LNCaP clone FGC (cell line): ENCODE data around the gene ST7.

Experiments
- DNase-seq: peaks from one replicate; pipeline ENCODE4 v3.0.0-alpha.2; 2011; ENCODE audit warnings: low read depth
- H3K4me3 ChIP-seq: 2 replicates; pipeline ENCODE4 v1.5.1; 2011; ENCODE audit warnings: mild to moderate bottlenecking, low read depth, low read length, control low read depth
- CTCF ChIP-seq: IDR thresholded peaks from 2 replicates; pipeline ENCODE4 v1.5.1; 2012; ENCODE audit warnings: mild to moderate bottlenecking; ENCODE audit not compliant: control insufficient read depth, insufficient read depth; ENCODE audit errors: extremely low read depth

The ST7 gene

DNA sequence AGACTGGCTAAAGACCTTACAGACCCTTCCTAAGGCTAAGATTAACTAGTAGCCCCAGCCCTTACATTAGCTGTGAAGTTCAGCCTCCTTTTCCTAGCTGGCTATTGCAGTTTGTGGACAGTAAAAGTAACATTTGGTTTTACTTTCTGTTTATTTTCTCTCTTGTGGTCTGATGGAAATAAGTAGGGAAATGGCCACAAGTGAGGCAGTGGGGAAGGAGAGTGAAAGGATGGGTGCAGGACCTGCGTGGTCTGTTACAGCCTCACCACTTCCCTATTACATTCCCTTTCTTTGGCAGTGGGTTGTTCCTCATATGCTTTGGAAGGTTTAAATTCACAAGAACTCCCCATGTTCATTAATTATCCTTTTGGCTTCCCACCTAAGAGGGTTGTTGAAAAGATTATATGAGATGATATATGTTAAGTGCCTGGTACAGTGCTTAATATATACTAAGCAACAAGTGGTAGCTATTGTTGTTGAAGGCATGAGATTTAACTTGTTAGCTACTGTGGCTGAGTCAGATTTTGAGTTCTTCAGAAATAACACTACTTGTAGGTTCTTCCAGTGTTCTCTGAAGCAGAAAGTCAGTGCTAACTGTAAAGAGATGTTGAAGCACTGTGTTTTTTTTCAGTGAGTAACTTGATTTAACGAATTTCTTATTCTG lies 181.7 kb downstream of the ST7 start:
- TF ChIP-seq CTCF: no peak
- no peak overlapping the region for H3K4me3 ChIP-seq
- no peak for DNase-seq

GRCh38 chr7:117135553-117135891 lies 182.2 kb downstream of the ST7 start:
- no peak overlapping the region for H3K4me3 ChIP-seq
- no peak for TF ChIP-seq CTCF
- DNase-seq: no peak

DNA sequence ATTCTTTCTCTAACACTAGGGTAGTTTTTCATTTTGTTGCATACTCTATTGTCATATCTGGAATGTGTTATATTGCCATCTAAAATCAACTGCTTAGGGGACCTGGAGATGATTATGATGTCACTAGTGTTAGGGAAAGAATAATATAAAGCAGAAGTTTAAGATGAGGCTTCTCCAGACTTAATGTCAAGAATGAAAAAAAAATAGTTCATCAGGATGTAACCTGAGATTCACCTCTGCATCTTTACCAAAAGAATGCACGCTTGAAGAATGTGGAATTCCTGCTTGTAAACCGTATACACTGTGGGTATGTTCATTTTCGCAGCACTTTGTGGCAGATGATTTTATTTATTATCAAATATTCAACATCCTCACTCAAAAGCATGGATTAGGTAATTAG lies 184.6 kb downstream of the ST7 start:
- H3K4me3 ChIP-seq: no peak overlapping the region
- DNase-seq: no peak
- no peak for TF ChIP-seq CTCF

DNA sequence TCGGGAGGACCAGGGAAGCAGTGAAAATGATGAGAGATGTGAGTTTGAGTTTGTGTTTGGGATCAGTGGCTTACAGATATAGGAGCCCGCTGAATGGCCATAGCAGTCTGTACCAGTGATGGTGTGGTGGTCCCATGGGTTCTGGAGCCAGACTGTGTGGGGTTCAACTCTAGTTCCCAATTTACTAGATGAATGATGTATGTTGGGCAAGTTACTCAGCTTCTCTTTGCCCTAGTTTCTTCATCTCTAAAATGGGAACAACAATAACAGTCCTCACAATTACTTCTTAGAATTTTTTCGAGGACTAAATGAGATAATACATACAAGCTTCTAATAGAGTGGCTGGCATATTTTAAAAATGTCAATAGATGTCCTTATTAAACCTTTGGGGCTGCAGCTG lies 185.2 kb downstream of the ST7 start:
- no peak for TF ChIP-seq CTCF

GRCh38 chr7:117138981-117139380 lies 185.7 kb downstream of the ST7 start:
- no peak for TF ChIP-seq CTCF

More for the DNA sequence above, 185.2 kb downstream of the ST7 start:
- DNase-seq: no peak
- no peak overlapping the region for H3K4me3 ChIP-seq

GRCh38 chr7:117139397-117139984 lies 186.2 kb downstream of the ST7 start:
- H3K4me3 ChIP-seq: no peak overlapping the region
- no peak for TF ChIP-seq CTCF
- no peak for DNase-seq

More at GRCh38 chr7:117138981-117139380, 185.7 kb downstream of the ST7 start:
- H3K4me3 ChIP-seq: no peak overlapping the region
- DNase-seq: no peak

DNA sequence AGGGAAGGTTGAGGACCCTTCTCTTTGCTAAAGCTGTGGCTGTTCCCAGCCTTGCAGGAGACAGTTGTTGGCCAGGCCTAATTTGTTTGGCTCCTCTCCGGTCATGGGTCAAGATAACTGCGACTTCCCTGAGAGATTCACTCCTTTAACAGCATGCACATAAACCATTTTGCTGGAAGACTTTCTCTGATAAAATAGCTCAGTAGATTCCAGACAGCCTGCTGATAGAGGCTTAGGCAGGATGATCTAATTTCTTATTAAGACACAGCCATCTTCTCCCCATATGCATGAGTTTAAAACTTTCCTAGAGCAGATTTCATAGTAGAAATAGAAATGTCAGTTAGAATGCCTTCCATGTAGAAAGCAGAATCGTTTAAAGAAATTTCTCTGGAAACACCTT lies 187.6 kb downstream of the ST7 start:
- no peak overlapping the region for H3K4me3 ChIP-seq
- DNase-seq: no peak
- TF ChIP-seq CTCF: no peak
